Cardiac muscle cell (in vitro differentiated cells and primary cell): ENCODE data around the gene ABCA4. TPM values are rescaled to one million over a fixed set of nuclear protein-coding genes. Genes with fewer than 3 reads are reported as not detected.

Source experiments
- DNase-seq, 2 donors: peaks; one replicate each; pipeline versions ENCODE4 v3.0.0 to v3.0.0-alpha.2; 2010 to 2017; ENCODE audit warnings: low read depth in 1 of 2, low spot score in 1 of 2
- H3K27ac ChIP-seq: fragments of 200-600 bp; sonication (generic); 2 replicates; pipeline ENCODE4 v1.5.1; 2016
- H3K27me3 ChIP-seq: fragments of 200-600 bp; sonication (generic); 2 replicates; pipeline ENCODE4 v1.6.0; 2016; ENCODE audit warnings: control low read depth
- H3K36me3 ChIP-seq: fragments of 200-600 bp; sonication (generic); 2 replicates; pipeline ENCODE4 v1.5.1; 2016; ENCODE audit warnings: control low read depth
- H3K4me1 ChIP-seq: fragments of 200-600 bp; sonication (generic); 2 replicates; pipeline ENCODE4 v1.8.1; 2017; ENCODE audit warnings: low read depth, mild to moderate bottlenecking, mixed run types
- H3K4me3 ChIP-seq: fragments of 200-600 bp; sonication (generic); 2 replicates; pipeline ENCODE4 v1.5.1; 2016; ENCODE audit warnings: mild to moderate bottlenecking
- H3K9me3 ChIP-seq: fragments of 200-600 bp; sonication (generic); 2 replicates; pipeline ENCODE4 v1.5.1; 2017; ENCODE audit warnings: low read depth, mild to moderate bottlenecking, control low read depth
- CTCF ChIP-seq: IDR thresholded peaks from 2 replicates; pipeline ENCODE4 v1.5.1; 2012; ENCODE audit warnings: low read depth, mild to moderate bottlenecking, low read length
- polyA plus RNA-seq: library from polyadenylated mRNA; unstranded; fragments of >200 nt; fragmentation: Nextera tagmentation; extraction: Ambion mirVana; gene quantifications from 2 replicates; pipeline ENCODE4 v1.2.1, GENCODE V29; 2016
- total RNA-seq: library from RNA; depleted of rRNA; stranded (reverse); fragments of >200 nt; gene quantifications from 2 replicates; pipeline ENCODE4 v1.2.3, GENCODE V29; 2016

Gene ABCA4
- total and polyA plus RNA-seq, 2 experiments from 2014 or later, result 0.15 TPM; not detected in 1

GRCh38 chr1:94070865-94071264 lies 50.1 kb downstream of the ABCA4 start:
- no peak for DNase-seq
- Histone ChIP-seq H3K4me3 (no peak overlapping the region), H3K9me3 (no peaks in the 10 kb centered on the region), H3K4me1 (no peaks in the 10 kb centered on the region), H3K27ac (no peak overlapping the region), H3K36me3 (no peaks in the 10 kb centered on the region), H3K27me3 (no peaks in the 10 kb centered on the region)
- TF ChIP-seq CTCF, result no peak

GRCh38 chr1:94069919-94070285 lies 51.0 kb downstream of the ABCA4 start:
- TF ChIP-seq CTCF, result no peak
- H3K4me3 ChIP-seq, result no peak overlapping the region
- DNase-seq, result no peak
- no peak overlapping the region for H3K27ac ChIP-seq
- H3K4me1 ChIP-seq, result no peaks in the 10 kb centered on the region
- no peaks in the 10 kb centered on the region for H3K27me3 ChIP-seq
- no peaks in the 10 kb centered on the region for H3K9me3 ChIP-seq
- H3K36me3 ChIP-seq, result no peaks in the 10 kb centered on the region

GRCh38 chr1:94068999-94069918 lies 51.7 kb downstream of the ABCA4 start:
- Histone ChIP-seq H3K27me3 (no peaks in the 10 kb centered on the region), H3K4me3 (no peak overlapping the region), H3K4me1 (no peaks in the 10 kb centered on the region), H3K27ac (no peak overlapping the region), H3K36me3 (no peaks in the 10 kb centered on the region), H3K9me3 (no peaks in the 10 kb centered on the region)
- TF ChIP-seq CTCF, result no peak
- peak in 1 of 2 donors; percentile 58 for DNase-seq

GRCh38 chr1:94068096-94068998 lies 52.6 kb downstream of the ABCA4 start:
- H3K4me1 ChIP-seq, result peaks cover 4% of the 10 kb centered on the region
- no peaks in the 10 kb centered on the region for H3K27me3 ChIP-seq
- no peaks in the 10 kb centered on the region for H3K36me3 ChIP-seq
- no peak for TF ChIP-seq CTCF
- no peaks in the 10 kb centered on the region for H3K9me3 ChIP-seq
- no peak for DNase-seq
- no peak overlapping the region for H3K27ac ChIP-seq
- H3K4me3 ChIP-seq, result no peak overlapping the region

GRCh38 chr1:94067196-94067595 lies 53.8 kb downstream of the ABCA4 start:
- no peak overlapping the region for H3K4me3 ChIP-seq
- DNase-seq, result peak in 1 of 2 donors; percentile 92
- H3K27ac ChIP-seq, result no peak overlapping the region
- no peaks in the 10 kb centered on the region for H3K27me3 ChIP-seq
- no peaks in the 10 kb centered on the region for H3K9me3 ChIP-seq
- H3K4me1 ChIP-seq, result peaks cover 4% of the 10 kb centered on the region
- no peaks in the 10 kb centered on the region for H3K36me3 ChIP-seq
- no peak for TF ChIP-seq CTCF
